ENCODE measurements around the gene CADM1.

CADM1 gene

GRCh38 chr11:115425816-115426215, 78.4 kb downstream of the CADM1 start:
- peaks cover 3% of the 10 kb centered on the region; the same call in 1 of the 2 replicates for H3F3A ChIP-seq (ENCODE audit: insufficient read depth, low read length)
- DNase-seq = no peak
- H2AFZ ChIP-seq (ENCODE audit: low read length) = no peak overlapping the region
- H3K27me3 ChIP-seq (replicated peaks; ENCODE audit: insufficient read depth, low read length) = no peaks in the 10 kb centered on the region
- 0 out of 2 replicates have a peak, but pooled peaks cover 3% of the 10 kb centered on the region for H3K4me1 ChIP-seq (ENCODE audit: low read length)
- TF ChIP-seq EZH2 (optimal IDR thresholded peaks at IDR 0.05; ENCODE audit: low read depth, low read length) (no peak), EZH2phosphoT487 (IDR thresholded peaks at IDR 0.05; ENCODE audit: low read length) (no peak), CTCF (IDR thresholded peaks at IDR 0.05; ENCODE audit: low read length) (no peak)
- no peak overlapping the region for H3K9ac ChIP-seq (ENCODE audit: low read length)
- H3K27ac ChIP-seq (ENCODE audit: low read length) = no peak overlapping the region
- H3K79me2 ChIP-seq (ENCODE audit: low read length) = peaks cover 74% of the 10 kb centered on the region
- H3K9me2 ChIP-seq (replicated peaks; ENCODE audit: insufficient read depth, low read length) = no peaks in the 10 kb centered on the region
- no peaks in the 10 kb centered on the region for H4K20me1 ChIP-seq (ENCODE audit: insufficient read depth, low read length)
- H3K36me3 ChIP-seq (replicated peaks; ENCODE audit: insufficient read depth, low read length) = no peaks in the 10 kb centered on the region
- H3K4me3 ChIP-seq (ENCODE audit: low read length) = no peak overlapping the region
- H3K9me3 ChIP-seq (replicated peaks; ENCODE audit: insufficient read depth, low read length) = no peaks in the 10 kb centered on the region
- no peak overlapping the region for H3K4me2 ChIP-seq (ENCODE audit: low read depth, low read length)

- H3K9me3 ChIP-seq (replicated peaks; ENCODE audit: insufficient read depth, low read length) = no peaks in the 10 kb centered on the region
- no peaks in the 10 kb centered on the region for H3K9me2 ChIP-seq (replicated peaks; ENCODE audit: insufficient read depth, low read length)
- no peaks in the 10 kb centered on the region for H4K20me1 ChIP-seq (ENCODE audit: insufficient read depth, low read length)
- no peak overlapping the region for H3K9ac ChIP-seq (ENCODE audit: low read length)
- H3K27me3 ChIP-seq (replicated peaks; ENCODE audit: insufficient read depth, low read length) = no peaks in the 10 kb centered on the region
- no peaks in the 10 kb centered on the region for H3K36me3 ChIP-seq (replicated peaks; ENCODE audit: insufficient read depth, low read length)
- TF ChIP-seq EZH2 (optimal IDR thresholded peaks at IDR 0.05; ENCODE audit: low read depth, low read length) (no peak), EZH2phosphoT487 (IDR thresholded peaks at IDR 0.05; ENCODE audit: low read length) (no peak), CTCF (IDR thresholded peaks at IDR 0.05; ENCODE audit: low read length) (no peak)
- no peak for DNase-seq
- no peak overlapping the region for H3K4me2 ChIP-seq (ENCODE audit: low read depth, low read length)
- no peak overlapping the region for H3K4me3 ChIP-seq (ENCODE audit: low read length)
- H3K27ac ChIP-seq (ENCODE audit: low read length) = no peak overlapping the region
- 0 out of 2 replicates have a peak, but pooled peaks cover 3% of the 10 kb centered on the region for H3K4me1 ChIP-seq (ENCODE audit: low read length)
- H2AFZ ChIP-seq (ENCODE audit: low read length) = no peak overlapping the region
- peaks cover 3% of the 10 kb centered on the region; the same call in 1 of the 2 replicates for H3F3A ChIP-seq (ENCODE audit: insufficient read depth, low read length)
- peaks cover 80% of the 10 kb centered on the region for H3K79me2 ChIP-seq (ENCODE audit: low read length)
Measured at GRCh38 chr11:115425250-115425649, 79.0 kb downstream of the CADM1 start.

- no peak for DNase-seq
Measured at GRCh38 chr11:115423728-115424459, 80.3 kb downstream of the CADM1 start.

More at GRCh38 chr11:115423728-115424459, 80.3 kb downstream of the CADM1 start:
- H3F3A ChIP-seq (ENCODE audit: insufficient read depth, low read length) = peaks cover 3% of the 10 kb centered on the region; the same call in 1 of the 2 replicates
- H4K20me1 ChIP-seq (ENCODE audit: insufficient read depth, low read length) = no peaks in the 10 kb centered on the region
- H3K9ac ChIP-seq (ENCODE audit: low read length) = no peak overlapping the region
- H3K79me2 ChIP-seq (ENCODE audit: low read length) = peaks cover 89% of the 10 kb centered on the region
- H3K9me3 ChIP-seq (replicated peaks; ENCODE audit: insufficient read depth, low read length) = no peaks in the 10 kb centered on the region
- H3K4me3 ChIP-seq (ENCODE audit: low read length) = no peak overlapping the region
- TF ChIP-seq EZH2 (optimal IDR thresholded peaks at IDR 0.05; ENCODE audit: low read depth, low read length) = no peak
- TF ChIP-seq CTCF (IDR thresholded peaks at IDR 0.05; ENCODE audit: low read length) = no peak
- TF ChIP-seq EZH2phosphoT487 (IDR thresholded peaks at IDR 0.05; ENCODE audit: low read length) = no peak
- 0 out of 2 replicates have a peak, but pooled peaks cover 3% of the 10 kb centered on the region for H3K4me1 ChIP-seq (ENCODE audit: low read length)
- no peak overlapping the region for H3K4me2 ChIP-seq (ENCODE audit: low read depth, low read length)
- no peak overlapping the region for H2AFZ ChIP-seq (ENCODE audit: low read length)
- no peaks in the 10 kb centered on the region for H3K36me3 ChIP-seq (replicated peaks; ENCODE audit: insufficient read depth, low read length)
- no peak overlapping the region for H3K27ac ChIP-seq (ENCODE audit: low read length)
- H3K27me3 ChIP-seq (replicated peaks; ENCODE audit: insufficient read depth, low read length) = no peaks in the 10 kb centered on the region
- H3K9me2 ChIP-seq (replicated peaks; ENCODE audit: insufficient read depth, low read length) = no peaks in the 10 kb centered on the region
